Brain microvascular endothelial cell (primary cell): ENCODE results near the gene MPHOSPH8.
"Not testable (repeated sequence)": the region's sequence is repeated elsewhere in the genome, so short reads cannot be mapped to it uniquely, and the experiment has no call there.

Experiments
- DNase-seq: peaks from one replicate; pipeline ENCODE4 v3.0.0-alpha.2; 2020
- H3K27ac ChIP-seq: fragments of 250-450 bp; sonication (Bioruptor Pico); 2 replicates; pipeline ENCODE4 v1.5.1; 2020; ENCODE audit warnings: mild to moderate bottlenecking, moderate library complexity
- H3K27me3 ChIP-seq: fragments of 250-450 bp; sonication (Bioruptor Pico); replicated peaks from 2 replicates; pipeline ENCODE4 v1.5.1; 2020; ENCODE audit warnings: mild to moderate bottlenecking
- H3K36me3 ChIP-seq: fragments of 250-450 bp; sonication (Bioruptor Pico); replicated peaks from 2 replicates; pipeline ENCODE4 v1.5.1; 2020; ENCODE audit warnings: mild to moderate bottlenecking
- H3K4me3 ChIP-seq: 2 replicates; pipeline ENCODE4 v1.5.1; 2011; ENCODE audit warnings: low read depth, mild to moderate bottlenecking, control low read depth, low read length, moderate library complexity
- CTCF ChIP-seq: IDR thresholded peaks from 2 replicates; pipeline ENCODE4 v1.5.1; 2011; ENCODE audit warnings: low read depth, mild to moderate bottlenecking, moderate library complexity, low read length, control low read depth, inconsistent platforms; ENCODE audit errors: missing control alignments
- in situ Hi-C: cut with HindIII; loops from 2 replicates; pipeline ENCODE4 v1.10.0; 2017; ENCODE audit warnings: low sequenced_read_pairs, low pct_ligation_motif_present

Gene MPHOSPH8

DNA sequence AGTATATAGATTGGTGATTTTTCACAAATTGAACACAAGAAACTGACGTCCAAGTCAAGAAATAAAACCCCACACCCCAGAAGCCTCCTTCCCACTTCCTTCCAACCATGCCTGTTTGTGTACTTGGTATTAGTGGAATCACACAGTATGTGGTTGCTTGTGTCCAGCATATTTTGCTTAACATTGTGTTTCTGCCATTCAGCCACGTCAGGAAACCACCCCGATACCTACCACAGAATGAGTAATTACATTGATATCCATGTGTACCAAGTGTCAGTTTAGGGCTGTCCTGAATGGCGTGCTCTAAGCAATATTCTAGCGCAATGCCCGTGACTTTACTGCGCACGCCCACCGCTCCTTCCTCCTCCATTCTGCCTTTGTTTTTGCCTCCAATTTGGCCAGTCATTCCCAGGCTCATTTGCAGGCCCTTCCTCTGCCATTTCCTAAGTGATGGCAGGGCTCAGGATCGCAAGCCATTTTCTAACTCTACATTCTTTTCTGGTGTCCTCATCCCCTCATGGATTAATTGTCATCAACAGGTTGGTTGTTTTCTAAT, 25.9 kb upstream of the MPHOSPH8 start:
- no peak for TF ChIP-seq CTCF
- no peak overlapping the region for H3K27ac ChIP-seq
- H3K27me3 ChIP-seq: no peaks in the 10 kb centered on the region
- no peak for DNase-seq
- in situ Hi-C loops: no loop called here
- no peak overlapping the region for H3K4me3 ChIP-seq
- no peaks in the 10 kb centered on the region for H3K36me3 ChIP-seq

DNA sequence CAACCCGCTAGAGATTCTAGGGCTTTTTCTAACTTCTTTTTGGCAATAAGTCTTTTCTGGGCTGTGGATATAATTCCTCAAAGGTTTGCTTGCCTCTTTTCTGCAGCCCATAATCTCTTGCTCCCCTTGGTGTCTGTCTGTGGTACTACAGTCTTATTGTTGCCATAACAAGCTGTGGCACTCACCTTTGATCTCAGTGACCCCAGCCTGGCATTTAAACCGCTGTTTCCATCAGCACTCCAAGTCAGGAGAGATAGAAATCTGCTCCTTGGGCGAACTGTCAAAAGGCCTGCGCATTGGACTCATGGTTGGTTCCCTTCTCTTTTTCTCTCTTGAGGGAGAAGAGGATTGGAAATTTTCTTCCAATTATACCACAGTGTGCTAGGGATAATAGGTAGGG, 14.5 kb upstream of the MPHOSPH8 start:
- in situ Hi-C loops: no loop called here
- Histone ChIP-seq H3K4me3 (no peak overlapping the region), H3K36me3 (no peaks in the 10 kb centered on the region), H3K27ac (no peak overlapping the region), H3K27me3 (no peaks in the 10 kb centered on the region)
- DNase-seq: peak; percentile 39
- peak; percentile 78 for TF ChIP-seq CTCF

DNA sequence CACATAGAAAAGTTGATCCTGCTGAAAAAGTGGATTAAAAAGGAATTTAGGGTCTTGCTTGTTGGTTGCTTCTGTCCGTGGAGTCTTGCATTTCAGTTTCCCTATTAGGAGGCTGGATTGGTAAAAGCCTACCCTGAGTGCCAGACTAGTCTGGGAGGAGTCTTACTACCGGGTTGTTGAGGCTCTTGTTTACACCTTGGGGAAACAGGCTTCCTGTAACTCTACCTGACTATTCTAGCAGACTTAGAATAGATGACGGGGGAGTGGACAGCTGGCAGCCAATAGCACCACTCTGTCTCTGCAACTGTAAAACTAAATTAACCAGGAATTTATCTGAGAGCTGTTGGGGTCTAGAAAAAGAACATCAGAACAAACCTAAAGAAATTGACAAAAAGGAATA, 11.3 kb upstream of the MPHOSPH8 start:
- TF ChIP-seq CTCF: no peak
- H3K27ac ChIP-seq: no peak overlapping the region
- DNase-seq: no peak
- in situ Hi-C loops: no loop called here
- H3K36me3 ChIP-seq: no peaks in the 10 kb centered on the region
- no peak overlapping the region for H3K4me3 ChIP-seq
- no peaks in the 10 kb centered on the region for H3K27me3 ChIP-seq

- Histone ChIP-seq H3K36me3 (no peaks in the 10 kb centered on the region), H3K4me3 (no peak overlapping the region), H3K27me3 (no peaks in the 10 kb centered on the region), H3K27ac (no peak overlapping the region)
- no peak for DNase-seq
- no peak for TF ChIP-seq CTCF
- in situ Hi-C loops: no loop called here
Observed at GRCh38 chr13:19624265-19624664, 9.2 kb upstream of the MPHOSPH8 start.

DNA sequence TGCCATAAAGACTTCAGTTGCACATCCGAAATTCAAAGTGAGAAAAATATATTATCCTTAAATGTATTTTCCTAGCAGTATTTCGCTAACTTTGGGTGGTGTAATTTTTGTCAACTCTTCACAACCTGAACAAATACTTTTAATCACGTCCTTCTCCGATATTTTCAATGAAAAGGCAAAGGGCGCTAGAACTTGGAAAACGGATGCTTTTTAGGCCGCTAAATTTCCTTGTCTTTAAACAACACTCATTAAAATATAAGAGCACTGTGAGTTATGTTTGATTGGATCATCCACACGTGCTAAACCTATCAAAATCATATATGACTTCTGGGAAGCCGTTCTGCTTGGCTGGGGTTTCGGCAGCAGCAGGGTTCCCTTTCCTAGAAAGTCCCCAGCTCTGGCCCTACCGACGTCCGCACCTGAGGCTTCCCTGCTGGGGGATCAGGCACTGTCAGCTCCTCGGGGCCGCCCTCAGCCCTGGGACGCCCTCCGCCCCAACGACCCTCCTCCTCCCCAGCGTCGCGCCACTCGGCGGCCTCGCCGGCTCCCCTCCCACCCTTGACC, 462 bp upstream of the MPHOSPH8 start:
- DNase-seq: no peak
- H3K27ac ChIP-seq: peak overlapping the region; percentile 76
- TF ChIP-seq CTCF: no peak
- H3K4me3 ChIP-seq: peak overlapping the region; percentile 85
- H3K27me3 ChIP-seq: no peaks in the 10 kb centered on the region
- in situ Hi-C loops: no loop called here
- H3K36me3 ChIP-seq: no peaks in the 10 kb centered on the region

- peak overlapping the region; percentile 85 for H3K4me3 ChIP-seq
- in situ Hi-C loops: no loop called here
Observed at GRCh38 chr13:19634256-19634740, 839 bp downstream of the MPHOSPH8 start.

GRCh38 chr13:19635926-19636325, 2.5 kb downstream of the MPHOSPH8 start:
- H3K4me3 ChIP-seq, in situ Hi-C loops, H3K36me3 ChIP-seq, H3K27me3 ChIP-seq, DNase-seq, H3K27ac ChIP-seq: not testable (repeated sequence)

More at GRCh38 chr13:19634256-19634740, 839 bp downstream of the MPHOSPH8 start:
- Histone ChIP-seq H3K27me3 (no peaks in the 10 kb centered on the region), H3K36me3 (no peaks in the 10 kb centered on the region), H3K27ac (peak overlapping the region; percentile 76)
- DNase-seq: peak; percentile 28
- no peak for TF ChIP-seq CTCF
